Measurements from ENCODE around the gene MOXD1.

DNA sequence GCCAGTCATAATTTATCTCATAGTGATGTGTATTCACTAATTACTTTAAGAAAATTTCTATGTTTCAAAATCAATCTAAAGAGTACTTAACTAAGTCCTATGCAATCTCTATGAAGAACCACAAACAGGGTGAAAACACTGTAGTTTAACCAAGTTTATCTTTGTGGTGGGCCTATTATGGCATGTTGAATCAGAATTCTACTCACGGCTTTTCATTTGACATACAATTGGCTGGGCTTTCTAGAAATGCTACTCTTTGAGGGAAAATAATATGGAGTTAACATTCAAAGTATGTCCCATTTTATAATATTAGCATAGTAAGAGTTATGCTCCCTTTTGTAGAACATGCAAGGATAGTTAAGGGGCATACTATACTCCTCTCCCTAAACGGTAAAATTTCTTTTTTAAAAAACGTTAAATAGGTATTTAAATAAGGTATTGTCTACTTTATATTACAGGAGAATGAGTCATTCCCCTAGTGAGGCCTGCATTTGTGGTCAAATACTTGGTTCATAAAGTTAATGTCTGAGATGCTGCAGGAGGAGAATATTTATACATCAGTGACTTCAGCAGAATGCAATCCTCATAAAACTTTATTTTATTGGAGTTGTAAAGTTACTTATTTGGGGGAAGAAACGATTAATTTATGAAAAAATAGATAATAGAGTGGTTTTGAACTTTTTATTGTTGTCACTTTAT lies 1.8 kb downstream of the MOXD1 start:
- TF ChIP-seq POLR2A (IDR thresholded peaks at IDR 0.05) (no peak), CTCF (IDR thresholded peaks at IDR 0.05) (no peak)
